ENCODE measurements around the gene RIMBP2.

- TF ChIP-seq CTCF (IDR thresholded peaks at IDR 0.05; ENCODE audit: low read depth, low read length), result no peak
- no peak for TF ChIP-seq EZH2phosphoT487 (IDR thresholded peaks at IDR 0.05; ENCODE audit: low read depth)
These were observed 26.0 kb upstream of the RIMBP2 start for GRCh38 chr12:130742112-130742511.

Data from OCI-LY3 (cell line).